Measurements from ENCODE around the gene KLLN. TPM values are rescaled to one million over a fixed set of nuclear protein-coding genes. Genes with fewer than 3 reads are reported as not detected.

The KLLN gene
- total RNA-seq, 3 donors from 2014 or later: 0.44 to 1.1 (median 0.66) TPM

- H3K27me3 ChIP-seq: no peaks in the 10 kb centered on the region
- H3K9me3 ChIP-seq: no peaks in the 10 kb centered on the region
- no peak for DNase-seq (ENCODE audit: low spot score in 2 of 2)
- H3K4me3 ChIP-seq: peak overlapping the region; percentile 69 to 90 (median 88)
- TF ChIP-seq CTCF (IDR thresholded peaks at IDR 0.05) (no peak), POLR2AphosphoS5 (IDR thresholded peaks at IDR 0.05) (no peak), POLR2A (IDR thresholded peaks at IDR 0.05) (no peak)
- no peaks in the 10 kb centered on the region for H3K36me3 ChIP-seq
- intact Hi-C loops (cut with DNase I; ENCODE audit: low total_unique reads): no loop called here
- peak overlapping the region; percentile 88 to 91 for H3K27ac ChIP-seq
- H3K4me1 ChIP-seq: no peaks in the 10 kb centered on the region
Observed at GRCh38 chr10:87816898-87817608, 46.3 kb downstream of the KLLN start.

GRCh38 chr10:87816163-87816897 is 47.0 kb downstream of the KLLN start:
- intact Hi-C loops (cut with DNase I; ENCODE audit: low total_unique reads): no loop called here
- no peaks in the 10 kb centered on the region for H3K27me3 ChIP-seq
- TF ChIP-seq CTCF (IDR thresholded peaks at IDR 0.05): no peak
- no peak for TF ChIP-seq POLR2A (IDR thresholded peaks at IDR 0.05)
- TF ChIP-seq POLR2AphosphoS5 (IDR thresholded peaks at IDR 0.05): no peak
- H3K36me3 ChIP-seq: no peaks in the 10 kb centered on the region
- H3K4me1 ChIP-seq: no peaks in the 10 kb centered on the region
- H3K9me3 ChIP-seq: no peaks in the 10 kb centered on the region
- H3K4me3 ChIP-seq: peak overlapping the region in 1 of 3 donors; percentile 90
- H3K27ac ChIP-seq: no peak overlapping the region
- no peak for DNase-seq (ENCODE audit: low spot score in 2 of 2)

Other genes starting within 250 kb of the KLLN start
- 10 to 100 TPM; 21.1 to 33.8 (median 27.2) TPM for gene PAPSS2, start 203.7 kb downstream of the KLLN start, total RNA-seq
- gene ATAD1, start 45.3 kb downstream of the KLLN start, total RNA-seq: 10 to 100 TPM; 40.6 to 49.6 (median 41.0) TPM
- gene PTEN, start 92 bp upstream of the KLLN start, total RNA-seq: 100 to 1,000 TPM; 178 to 366 (median 186) TPM

All from breast epithelium (tissue), 4 donors.